Esophagus muscularis mucosa (tissue), 3 donors: Measurements from ENCODE around the gene VAMP4.

ENCODE experiments used
- POLR2A ChIP-seq: fragments of 450-650 bp; IDR thresholded peaks from one replicate; pipeline ENCODE4 v1.6.1; 2017; ENCODE audit warnings: antibody characterized with exemption, moderate library complexity, mild to moderate bottlenecking, low read depth
- TF ChIP-seq, protein P1 (sequence below), 3 experiments: fragments of 200-600 bp in 2 of 3; fragments of 450-650 bp in 1 of 3; sonication (generic) in 2 of 3; IDR thresholded peaks; one replicate each; pipeline ENCODE4 v1.5.1; 2017 to 2019; ENCODE audit warnings: antibody characterized with exemption in 3 of 3, mild to moderate bottlenecking in 2 of 3, moderate library complexity in 1 of 3

GRCh38 chr1:171670739-171671138 is 71.1 kb downstream of the VAMP4 start:
- TF ChIP-seq, protein P1, sequence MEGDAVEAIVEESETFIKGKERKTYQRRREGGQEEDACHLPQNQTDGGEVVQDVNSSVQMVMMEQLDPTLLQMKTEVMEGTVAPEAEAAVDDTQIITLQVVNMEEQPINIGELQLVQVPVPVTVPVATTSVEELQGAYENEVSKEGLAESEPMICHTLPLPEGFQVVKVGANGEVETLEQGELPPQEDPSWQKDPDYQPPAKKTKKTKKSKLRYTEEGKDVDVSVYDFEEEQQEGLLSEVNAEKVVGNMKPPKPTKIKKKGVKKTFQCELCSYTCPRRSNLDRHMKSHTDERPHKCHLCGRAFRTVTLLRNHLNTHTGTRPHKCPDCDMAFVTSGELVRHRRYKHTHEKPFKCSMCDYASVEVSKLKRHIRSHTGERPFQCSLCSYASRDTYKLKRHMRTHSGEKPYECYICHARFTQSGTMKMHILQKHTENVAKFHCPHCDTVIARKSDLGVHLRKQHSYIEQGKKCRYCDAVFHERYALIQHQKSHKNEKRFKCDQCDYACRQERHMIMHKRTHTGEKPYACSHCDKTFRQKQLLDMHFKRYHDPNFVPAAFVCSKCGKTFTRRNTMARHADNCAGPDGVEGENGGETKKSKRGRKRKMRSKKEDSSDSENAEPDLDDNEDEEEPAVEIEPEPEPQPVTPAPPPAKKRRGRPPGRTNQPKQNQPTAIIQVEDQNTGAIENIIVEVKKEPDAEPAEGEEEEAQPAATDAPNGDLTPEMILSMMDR (IDR thresholded peaks at IDR 0.05), result no peak
- no peak for TF ChIP-seq POLR2A
